GM18507 (cell line): ENCODE results near the gene RUSF1.
"Not testable (repeated sequence)": the region's sequence is repeated elsewhere in the genome, so short reads cannot be mapped to it uniquely, and the experiment has no call there.

ENCODE experiments used
- DNase-seq: peaks from one replicate; pipeline ENCODE4 v3.0.0; 2011; ENCODE audit warnings: low read depth; ENCODE audit not compliant: insufficient read length; ENCODE audit errors: extremely low spot score
- FAIRE-seq: peaks from 2 replicates; lab custom pipeline; 2011; peaks lifted over from hg19 to GRCh38; lab: Jason Lieb, UNC

Gene RUSF1

GRCh38 chr16:31488468-31489297 is 19.5 kb downstream of the RUSF1 start:
- DNase-seq (no peak), FAIRE-seq (no peak)

- DNase-seq (no peak), FAIRE-seq (peak; percentile 53)
Observed at GRCh38 chr16:31487720-31488467, 20.3 kb downstream of the RUSF1 start.

GRCh38 chr16:31487071-31487719 is 21.0 kb downstream of the RUSF1 start:
- FAIRE-seq, result no peak
- DNase-seq, result no peak

- DNase-seq (no peak), FAIRE-seq (no peak)
Observed at GRCh38 chr16:31486045-31486444, 22.1 kb downstream of the RUSF1 start.

- FAIRE-seq (no peak), DNase-seq (no peak)
Observed at GRCh38 chr16:31485571-31485970, 22.6 kb downstream of the RUSF1 start.

GRCh38 chr16:31484491-31485171 is 23.6 kb downstream of the RUSF1 start:
- no peak for DNase-seq
- FAIRE-seq, result no peak

- not testable (repeated sequence) for FAIRE-seq, DNase-seq
Observed at GRCh38 chr16:31484048-31484447, 24.1 kb downstream of the RUSF1 start.

- DNase-seq (no peak), FAIRE-seq (no peak)
Observed at GRCh38 chr16:31483081-31483480, 25.1 kb downstream of the RUSF1 start, which contains the start of gene SLC5A2. Gene SLC5A2, plus strand, starts transcription at chr16:31483123. Its CDS starts 14 bp downstream, at chr16:31483137.

- FAIRE-seq, result no peak
- DNase-seq, result no peak
Observed at GRCh38 chr16:31480851-31481536, 27.2 kb downstream of the RUSF1 start.

- FAIRE-seq (no peak), DNase-seq (no peak)
Observed at GRCh38 chr16:31479751-31480150, 28.4 kb downstream of the RUSF1 start.

GRCh38 chr16:31478956-31479355 is 29.2 kb downstream of the RUSF1 start:
- FAIRE-seq (no peak), DNase-seq (no peak)

GRCh38 chr16:31477220-31478216 is 30.7 kb downstream of the RUSF1 start:
- DNase-seq (no peak), FAIRE-seq (no peak)

GRCh38 chr16:31476303-31477219 is 31.6 kb downstream of the RUSF1 start:
- FAIRE-seq, result peak; percentile 51

GRCh38 chr16:31475946-31476302 is 32.3 kb downstream of the RUSF1 start:
- FAIRE-seq (no peak), DNase-seq (no peak)

More at GRCh38 chr16:31476303-31477219, 31.6 kb downstream of the RUSF1 start:
- DNase-seq, result peak; percentile 72

GRCh38 chr16:31474773-31475738 is 33.1 kb downstream of the RUSF1 start:
- DNase-seq, result no peak
- FAIRE-seq, result no peak

- DNase-seq, result no peak
Observed at GRCh38 chr16:31474173-31474714, 33.9 kb downstream of the RUSF1 start.

More at GRCh38 chr16:31474173-31474714, 33.9 kb downstream of the RUSF1 start:
- FAIRE-seq, result no peak
